Breast epithelium (tissue), 4 donors: Measurements from ENCODE around the gene SYNGR1. TPM values are rescaled to one million over a fixed set of nuclear protein-coding genes. Genes with fewer than 3 reads are reported as not detected.

Experiments
- DNase-seq, 2 donors: peaks; one replicate each; pipeline ENCODE4 v3.0.0-alpha.2; 2019; ENCODE audit warnings: low spot score in 2 of 2
- H3K27ac ChIP-seq, 2 donors: fragments of 200-600 bp; sonication (generic) in 1 of 2; one replicate each; pipeline ENCODE4 v1.5.1; 2016 to 2019; ENCODE audit warnings: mild to moderate bottlenecking in 1 of 2
- H3K27me3 ChIP-seq, 2 donors: fragments of 200-600 bp; sonication (generic) in 1 of 2; one replicate each; pipeline versions ENCODE4 v1.5.1 to v1.6.0; 2017 to 2019; ENCODE audit warnings: control low read depth in 1 of 2, mild to moderate bottlenecking in 1 of 2
- H3K36me3 ChIP-seq: fragments of 200-600 bp; one replicate; pipeline ENCODE4 v1.5.1; 2019
- H3K4me1 ChIP-seq, 2 donors: fragments of 200-600 bp; sonication (generic); one replicate each; pipeline ENCODE4 v1.5.1; 2016 to 2019; ENCODE audit warnings: control low read depth in 1 of 2
- H3K4me3 ChIP-seq, 3 donors: fragments of 200-600 bp; sonication (generic); 1 replicate in 2 of 3; 2 replicates in 1 of 3; pipeline ENCODE4 v1.5.1; 2016 to 2019; ENCODE audit warnings: mild to moderate bottlenecking in 3 of 3, moderate library complexity in 2 of 3
- H3K9me3 ChIP-seq, 2 donors: fragments of 200-600 bp; sonication (generic) in 1 of 2; one replicate each; pipeline ENCODE4 v1.5.1; 2016 to 2019; ENCODE audit warnings: control low read depth in 1 of 2
- POLR2A ChIP-seq: fragments of 450-650 bp; IDR thresholded peaks from one replicate; pipeline ENCODE4 v1.6.1; 2016; ENCODE audit warnings: antibody characterized with exemption, mild to moderate bottlenecking, moderate library complexity
- POLR2AphosphoS5 ChIP-seq, 3 donors: sonication (generic); formaldehyde crosslinking; IDR thresholded peaks; one replicate each; pipeline ENCODE4 v1.6.1; 2017; ENCODE audit warnings: antibody characterized with exemption in 3 of 3
- intact Hi-C: fragments of 100-400 bp; cut with DNase I; formaldehyde crosslinking; loops from one replicate; pipeline ENCODE4 v1.15.1; 2023; ENCODE audit warnings: low total_unique reads
- total RNA-seq, 3 donors: library from RNA; depleted of rRNA; stranded (reverse); fragments of >200 nt; gene quantifications; one replicate each; pipeline ENCODE4 v1.1.0, GENCODE V29; 2016
- TF ChIP-seq, protein P1 (sequence below), 3 donors: fragments of 450-650 bp; IDR thresholded peaks; one replicate each; pipeline ENCODE4 v1.5.1; 2016 to 2017; ENCODE audit warnings: antibody characterized with exemption in 3 of 3, mild to moderate bottlenecking in 3 of 3, moderate library complexity in 3 of 3

The SYNGR1 gene
- total RNA-seq, 3 donors from 2014 or later, result 6.9 to 22.3 (median 20.5) TPM

DNA sequence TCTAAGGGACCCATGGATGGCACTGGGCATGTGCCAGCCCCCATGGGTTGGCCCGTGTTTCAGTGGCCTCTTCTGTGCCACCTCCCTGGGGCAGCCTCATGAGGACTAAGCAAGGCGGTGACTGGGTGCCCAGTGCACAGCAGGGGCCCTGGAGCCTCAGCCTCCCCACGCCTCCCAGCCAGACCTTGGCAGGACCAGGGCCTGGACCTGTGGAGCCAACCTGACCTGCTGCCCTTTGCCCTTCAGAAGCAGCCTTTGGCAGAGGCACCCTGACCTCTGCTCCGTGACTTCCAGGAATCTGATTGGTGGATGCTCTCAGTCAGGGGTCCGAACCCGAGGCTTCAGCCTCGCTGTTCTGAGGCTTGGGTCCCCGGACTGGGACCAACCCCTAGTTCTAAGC lies 25.0 kb downstream of the SYNGR1 start:
- intact Hi-C loops, result loop anchor here (5.0 kb wide), 1 partner anchor 832 kb away; no protein-coding TSS in a partner anchor
- TF ChIP-seq POLR2AphosphoS5 (IDR thresholded peaks at IDR 0.05), result no peak
- TF ChIP-seq POLR2A, result no peak
- TF ChIP-seq, protein P1, sequence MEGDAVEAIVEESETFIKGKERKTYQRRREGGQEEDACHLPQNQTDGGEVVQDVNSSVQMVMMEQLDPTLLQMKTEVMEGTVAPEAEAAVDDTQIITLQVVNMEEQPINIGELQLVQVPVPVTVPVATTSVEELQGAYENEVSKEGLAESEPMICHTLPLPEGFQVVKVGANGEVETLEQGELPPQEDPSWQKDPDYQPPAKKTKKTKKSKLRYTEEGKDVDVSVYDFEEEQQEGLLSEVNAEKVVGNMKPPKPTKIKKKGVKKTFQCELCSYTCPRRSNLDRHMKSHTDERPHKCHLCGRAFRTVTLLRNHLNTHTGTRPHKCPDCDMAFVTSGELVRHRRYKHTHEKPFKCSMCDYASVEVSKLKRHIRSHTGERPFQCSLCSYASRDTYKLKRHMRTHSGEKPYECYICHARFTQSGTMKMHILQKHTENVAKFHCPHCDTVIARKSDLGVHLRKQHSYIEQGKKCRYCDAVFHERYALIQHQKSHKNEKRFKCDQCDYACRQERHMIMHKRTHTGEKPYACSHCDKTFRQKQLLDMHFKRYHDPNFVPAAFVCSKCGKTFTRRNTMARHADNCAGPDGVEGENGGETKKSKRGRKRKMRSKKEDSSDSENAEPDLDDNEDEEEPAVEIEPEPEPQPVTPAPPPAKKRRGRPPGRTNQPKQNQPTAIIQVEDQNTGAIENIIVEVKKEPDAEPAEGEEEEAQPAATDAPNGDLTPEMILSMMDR (IDR thresholded peaks at IDR 0.05), result no peak
- H3K9me3 ChIP-seq, result no peaks in the 10 kb centered on the region
- no peaks in the 10 kb centered on the region for H3K4me1 ChIP-seq
- H3K36me3 ChIP-seq, result no peaks in the 10 kb centered on the region
- no peaks in the 10 kb centered on the region for H3K27me3 ChIP-seq
- DNase-seq, result no peak
- H3K4me3 ChIP-seq, result no peak overlapping the region
- H3K27ac ChIP-seq, result no peak overlapping the region

DNA sequence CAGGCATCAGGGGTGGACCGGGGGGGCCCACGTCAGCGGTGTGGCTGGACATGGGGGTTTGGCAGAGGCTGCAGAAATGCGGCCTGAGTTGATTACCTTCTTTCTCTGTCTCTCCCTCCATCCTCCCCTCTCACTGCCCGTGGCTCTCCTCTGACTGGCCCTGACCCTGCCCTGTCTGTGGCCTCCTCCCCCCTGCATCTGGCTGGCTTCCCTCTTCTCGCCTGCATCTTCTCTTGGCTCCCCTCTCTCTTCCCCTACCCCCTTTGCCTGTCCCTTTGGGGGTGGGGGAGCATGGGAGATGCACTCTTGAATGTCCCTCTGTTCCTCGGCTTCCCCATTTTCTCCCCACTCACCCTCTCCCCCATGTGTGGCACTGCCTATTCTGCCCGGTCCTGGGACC lies 25.9 kb downstream of the SYNGR1 start:
- no peak overlapping the region for H3K27ac ChIP-seq
- no peak for DNase-seq
- TF ChIP-seq, protein P1 (IDR thresholded peaks at IDR 0.05), result no peak
- TF ChIP-seq POLR2AphosphoS5 (IDR thresholded peaks at IDR 0.05), result no peak
- no peak for TF ChIP-seq POLR2A
- no peaks in the 10 kb centered on the region for H3K4me1 ChIP-seq
- intact Hi-C loops, result loop anchor here (5.0 kb wide), 1 partner anchor 833 kb away; no protein-coding TSS in a partner anchor
- no peak overlapping the region for H3K4me3 ChIP-seq
- H3K9me3 ChIP-seq, result no peaks in the 10 kb centered on the region
- H3K27me3 ChIP-seq, result no peaks in the 10 kb centered on the region
- no peaks in the 10 kb centered on the region for H3K36me3 ChIP-seq

DNA sequence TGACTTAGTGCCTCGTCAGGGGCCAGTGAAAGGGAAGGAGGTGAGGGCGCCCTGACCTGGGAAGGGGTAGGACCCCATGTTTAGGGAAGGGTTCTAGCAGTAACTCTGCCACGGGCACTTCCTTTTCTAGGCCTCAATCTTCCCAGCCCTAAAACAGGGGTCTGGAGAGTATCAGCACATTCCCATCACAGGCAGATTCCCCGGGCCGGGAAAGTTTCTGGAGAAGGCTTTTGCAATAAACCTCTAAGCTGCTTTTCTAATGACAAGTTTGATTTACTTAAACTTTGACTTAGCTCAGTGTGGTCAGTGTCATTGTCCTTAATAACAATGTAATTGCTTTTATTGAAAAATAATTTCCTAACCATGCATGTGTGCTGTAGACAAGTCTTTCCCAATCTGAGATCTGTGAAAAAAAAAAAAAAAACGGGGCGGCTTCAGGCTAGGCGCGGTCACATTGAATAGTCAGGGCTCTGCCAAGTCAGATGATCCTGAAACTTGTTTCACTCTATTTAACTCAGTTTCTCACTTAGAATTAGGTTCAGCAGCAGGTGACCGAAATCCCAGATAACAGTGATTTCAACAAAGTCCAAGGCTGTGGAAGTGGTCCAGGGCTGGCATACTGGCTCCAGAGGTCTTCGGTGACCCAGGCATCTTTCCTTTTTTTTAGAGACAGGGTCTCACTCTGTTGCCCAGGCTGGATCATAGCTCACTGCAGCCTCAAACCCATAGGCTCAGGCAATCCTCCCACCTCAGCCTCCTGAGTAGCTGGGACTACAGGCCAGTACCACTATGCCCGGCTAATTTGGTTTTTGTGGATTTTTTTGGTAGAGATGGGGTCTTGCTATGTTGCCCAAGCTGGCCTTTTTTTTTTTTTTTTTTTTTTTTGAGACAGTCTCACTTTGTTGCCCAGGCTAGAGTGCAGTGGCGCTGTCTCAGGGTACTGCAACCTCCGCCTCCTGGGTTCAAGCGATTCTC lies 30.3 kb downstream of the SYNGR1 start:
- TF ChIP-seq POLR2A, result no peak
- TF ChIP-seq POLR2AphosphoS5 (IDR thresholded peaks at IDR 0.05), result no peak
- TF ChIP-seq, protein P1 (IDR thresholded peaks at IDR 0.05), result no peak
- Histone ChIP-seq H3K36me3 (no peaks in the 10 kb centered on the region), H3K27ac (no peak overlapping the region), H3K9me3 (no peaks in the 10 kb centered on the region), H3K27me3 (no peaks in the 10 kb centered on the region), H3K4me3 (no peak overlapping the region), H3K4me1 (no peaks in the 10 kb centered on the region)
- intact Hi-C loops, result loop anchor here (5.0 kb wide), 1 partner anchor 838 kb away; no protein-coding TSS in a partner anchor
- no peak for DNase-seq

DNA sequence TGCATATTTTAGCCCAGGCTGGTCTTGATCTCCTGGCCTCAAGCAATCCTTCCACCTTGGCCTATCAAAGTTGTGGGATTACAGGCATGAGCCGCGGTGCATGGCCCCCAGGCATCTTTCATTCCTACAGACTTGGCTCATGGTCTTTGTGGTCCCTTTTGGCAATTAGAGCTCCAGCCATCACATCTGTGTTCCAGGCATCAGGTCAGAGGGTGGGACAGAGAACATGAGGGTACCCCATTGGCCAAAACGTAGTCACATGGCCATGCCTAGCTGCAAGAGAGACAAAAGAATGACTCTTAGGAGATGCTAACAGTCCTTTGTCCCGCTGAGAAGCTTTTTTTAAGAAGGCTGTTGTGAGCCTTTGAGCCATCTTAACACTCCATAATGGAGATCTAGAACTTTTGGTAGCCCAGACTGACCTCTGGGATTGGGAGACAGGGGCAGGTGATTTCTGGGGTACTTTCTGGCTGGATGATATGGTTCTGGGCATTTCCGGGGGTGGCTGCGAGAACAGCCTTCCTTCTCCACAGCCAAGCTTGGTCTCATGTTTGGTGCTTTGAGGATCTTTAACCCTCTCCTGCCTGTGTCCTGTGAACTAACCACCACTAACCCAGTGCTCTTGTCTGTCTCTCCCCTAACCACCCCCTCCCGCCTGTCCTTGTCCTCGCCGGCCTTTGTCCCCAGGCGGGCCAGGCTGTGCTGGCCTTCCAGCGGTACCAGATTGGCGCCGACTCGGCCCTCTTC lies 31.4 kb downstream of the SYNGR1 start:
- TF ChIP-seq, protein P1 (IDR thresholded peaks at IDR 0.05), result no peak
- TF ChIP-seq POLR2A, result no peak
- TF ChIP-seq POLR2AphosphoS5 (IDR thresholded peaks at IDR 0.05), result no peak
- no peak for DNase-seq
- no peaks in the 10 kb centered on the region for H3K9me3 ChIP-seq
- H3K4me3 ChIP-seq, result no peak overlapping the region
- H3K27me3 ChIP-seq, result no peaks in the 10 kb centered on the region
- no peak overlapping the region for H3K27ac ChIP-seq
- H3K4me1 ChIP-seq, result no peaks in the 10 kb centered on the region
- intact Hi-C loops, result no loop called here
- H3K36me3 ChIP-seq, result no peaks in the 10 kb centered on the region

DNA sequence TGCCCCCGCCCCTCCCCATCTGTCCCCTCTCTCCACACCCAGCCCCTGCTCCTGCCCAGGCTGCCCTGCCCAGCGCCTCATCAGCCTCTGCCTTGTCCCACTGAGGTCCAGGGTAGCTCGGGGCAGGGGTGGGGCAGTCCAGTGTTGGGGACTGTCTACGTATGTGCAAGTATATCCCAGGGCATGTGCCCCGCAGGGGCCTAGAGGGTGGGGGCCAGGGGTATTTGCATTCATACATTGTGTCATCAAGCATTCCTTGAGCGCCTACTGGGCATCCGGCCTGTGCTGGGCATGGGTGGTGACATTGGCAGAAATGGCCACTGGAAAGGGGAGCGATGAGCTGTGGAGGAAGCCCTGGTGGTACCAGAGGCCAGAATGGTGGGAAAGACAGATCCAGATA lies 32.1 kb downstream of the SYNGR1 start:
- no peak overlapping the region for H3K4me3 ChIP-seq
- intact Hi-C loops, result no loop called here

More for the DNA sequence above, 32.1 kb downstream of the SYNGR1 start:
- Histone ChIP-seq H3K36me3 (no peaks in the 10 kb centered on the region), H3K9me3 (no peaks in the 10 kb centered on the region), H3K4me1 (no peaks in the 10 kb centered on the region), H3K27me3 (no peaks in the 10 kb centered on the region), H3K27ac (no peak overlapping the region)
- no peak for TF ChIP-seq POLR2AphosphoS5 (IDR thresholded peaks at IDR 0.05)
- no peak for TF ChIP-seq POLR2A
- TF ChIP-seq, protein P1 (IDR thresholded peaks at IDR 0.05), result no peak
- DNase-seq, result no peak
